Measurements from ENCODE around the gene MEF2D.

The MEF2D gene

GRCh38 chr1:156444407-156445001 is 56.1 kb downstream of the MEF2D start:
- no peak for DNase-seq (ENCODE audit: low read depth in 2 of 2)

DNA sequence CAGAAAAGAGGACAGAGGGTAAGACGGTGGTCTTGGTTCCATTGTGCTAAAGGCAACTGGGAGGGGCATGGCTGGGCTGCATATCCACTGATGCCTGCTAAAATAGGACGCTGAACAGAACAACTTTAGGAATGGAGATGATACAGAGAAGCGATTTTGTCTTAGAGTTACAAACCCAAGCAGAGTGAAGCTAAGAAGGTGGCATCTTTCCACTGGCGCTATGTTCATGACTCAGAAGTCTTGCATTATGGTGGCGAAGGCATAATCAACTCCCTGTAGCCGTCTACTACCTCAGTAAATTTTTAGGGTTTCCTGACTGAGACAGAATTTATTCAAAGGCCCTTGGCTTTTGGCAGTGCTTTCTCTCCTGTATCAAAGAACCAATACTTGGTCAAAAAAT is 57.3 kb downstream of the MEF2D start:
- no peak for DNase-seq (ENCODE audit: low read depth in 2 of 2)

DNA sequence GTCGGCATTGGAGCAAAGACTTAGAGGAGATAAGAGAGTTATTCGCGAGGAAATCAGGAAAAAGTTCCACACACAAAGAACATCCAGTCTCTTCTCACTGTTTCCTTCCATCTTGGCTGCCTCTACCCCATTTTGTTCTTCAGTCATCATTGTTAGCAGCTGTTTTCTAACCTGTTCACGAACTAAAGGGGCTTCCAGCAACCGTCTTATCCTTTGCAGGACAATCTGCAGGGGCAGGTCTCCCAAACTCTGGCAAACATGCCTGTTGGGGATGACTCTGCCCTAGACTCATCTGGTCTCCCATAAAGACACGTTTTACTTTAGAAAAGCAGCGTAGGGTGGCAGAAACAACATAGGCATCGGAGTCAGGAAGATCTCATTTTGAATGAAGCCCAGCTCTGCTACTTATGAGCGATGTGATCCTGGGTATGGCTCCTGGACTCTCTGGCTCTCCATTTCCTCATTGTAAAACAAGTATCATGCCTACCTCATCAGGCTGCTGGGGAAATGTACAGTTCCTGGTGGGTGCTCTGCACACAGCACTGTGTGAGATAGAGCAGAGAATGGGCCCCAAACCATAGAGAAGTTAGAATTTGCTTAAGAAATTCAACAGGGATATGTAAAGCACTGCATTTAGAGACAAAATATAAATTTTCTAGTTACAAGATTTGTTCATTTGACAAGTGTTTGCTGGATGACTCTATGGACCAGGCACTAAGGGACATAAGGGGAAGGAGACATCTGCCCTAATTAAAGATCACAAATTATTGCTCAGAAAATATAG is 59.7 kb downstream of the MEF2D start:
- no peak for DNase-seq (ENCODE audit: low read depth in 2 of 2)

DNA sequence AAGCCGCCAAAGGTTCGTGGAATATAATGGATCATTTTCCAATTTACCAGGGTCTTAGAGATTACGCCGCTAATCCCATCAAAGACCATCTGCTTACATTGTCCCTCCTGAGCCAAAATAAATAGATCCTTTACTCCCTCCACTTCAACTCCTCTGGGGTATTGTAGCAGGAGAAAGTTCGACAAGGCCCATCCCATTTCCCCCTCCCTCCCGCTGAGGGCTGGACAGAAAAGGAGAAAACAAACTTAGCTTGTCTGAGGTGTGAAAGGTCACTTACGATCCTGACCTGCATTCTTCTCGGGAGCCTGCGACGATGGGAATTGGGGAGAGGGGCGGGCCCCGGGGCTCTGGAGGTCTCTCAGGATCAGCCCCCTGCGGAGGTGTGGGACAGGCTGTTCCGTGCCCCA is 60.8 kb downstream of the MEF2D start:
- no peak for DNase-seq (ENCODE audit: low read depth in 2 of 2)

DNA sequence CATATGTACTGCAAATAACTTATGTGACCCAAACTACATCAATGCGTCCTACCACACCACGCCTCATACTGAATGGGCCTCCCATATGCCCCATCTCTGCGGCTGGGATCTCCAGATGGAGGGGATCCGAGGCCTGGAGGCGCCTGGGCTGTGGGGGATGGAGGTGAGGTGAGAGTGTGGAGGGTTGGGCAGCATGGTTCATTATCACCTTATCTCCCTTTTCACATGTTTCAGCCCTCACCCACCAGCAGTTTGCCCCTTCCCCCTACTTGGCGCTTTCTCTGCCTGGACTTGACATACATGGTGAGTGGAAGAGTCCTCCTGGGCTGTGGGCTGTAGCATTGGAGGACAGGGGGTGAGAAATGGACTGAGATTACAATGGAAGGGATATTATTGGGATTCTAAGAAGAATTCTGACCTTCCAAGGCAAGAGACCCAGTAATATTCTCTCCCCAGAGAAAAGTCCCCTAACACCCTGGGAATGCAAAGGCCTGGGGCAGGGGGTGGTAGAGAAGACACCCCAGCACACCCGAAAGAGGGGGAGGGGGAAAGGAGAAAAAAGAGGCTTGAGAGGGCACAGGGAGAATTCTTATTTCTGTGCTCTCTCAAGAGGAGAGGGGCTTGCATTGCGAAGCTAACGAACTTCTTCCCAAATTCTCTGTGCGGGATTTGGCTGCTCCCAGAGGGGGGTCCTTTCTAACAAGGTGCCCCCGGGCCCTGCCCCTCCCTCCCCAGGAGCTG is 61.4 kb downstream of the MEF2D start:
- no peak for DNase-seq (ENCODE audit: low read depth in 2 of 2)

GRCh38 chr1:156438278-156438987 is 62.1 kb downstream of the MEF2D start:
- DNase-seq (ENCODE audit: low read depth in 2 of 2) = no peak

GRCh38 chr1:156437037-156437867 is 63.3 kb downstream of the MEF2D start:
- DNase-seq (ENCODE audit: low read depth in 2 of 2) = no peak

- DNase-seq (ENCODE audit: low read depth in 2 of 2) = no peak
Observed at GRCh38 chr1:156436141-156437036, 64.2 kb downstream of the MEF2D start.

- DNase-seq (ENCODE audit: low read depth in 2 of 2) = no peak
Observed at GRCh38 chr1:156435545-156436140, 64.9 kb downstream of the MEF2D start.

DNA sequence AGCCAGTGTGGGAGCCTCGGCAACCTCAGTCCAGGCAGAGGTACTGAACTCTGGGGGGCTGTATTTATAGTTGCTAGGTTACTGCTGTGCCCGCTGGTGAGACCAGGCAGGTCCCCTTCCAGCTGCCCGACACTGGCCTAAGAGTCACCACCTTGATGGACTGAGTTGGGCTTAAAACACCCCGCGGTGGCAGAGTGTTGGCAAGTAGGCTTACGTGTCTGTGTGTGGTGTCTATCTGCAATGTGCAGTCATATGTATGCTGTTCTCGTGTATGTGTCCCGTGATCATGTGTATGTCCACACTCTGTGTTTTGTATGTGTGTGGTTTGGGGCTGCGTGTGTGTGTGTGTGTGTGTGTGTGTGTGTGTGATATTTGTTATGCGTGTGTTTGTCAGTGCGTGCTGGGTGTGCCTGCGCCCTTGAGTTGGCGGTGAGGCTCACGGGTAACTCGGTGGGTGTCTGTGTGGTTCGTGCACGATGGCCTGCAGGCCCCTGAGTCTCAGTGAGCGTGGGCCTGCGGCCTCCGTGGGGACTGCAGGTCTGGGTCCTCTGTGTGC is 65.5 kb downstream of the MEF2D start:
- no peak for DNase-seq (ENCODE audit: low read depth in 2 of 2)

DNA sequence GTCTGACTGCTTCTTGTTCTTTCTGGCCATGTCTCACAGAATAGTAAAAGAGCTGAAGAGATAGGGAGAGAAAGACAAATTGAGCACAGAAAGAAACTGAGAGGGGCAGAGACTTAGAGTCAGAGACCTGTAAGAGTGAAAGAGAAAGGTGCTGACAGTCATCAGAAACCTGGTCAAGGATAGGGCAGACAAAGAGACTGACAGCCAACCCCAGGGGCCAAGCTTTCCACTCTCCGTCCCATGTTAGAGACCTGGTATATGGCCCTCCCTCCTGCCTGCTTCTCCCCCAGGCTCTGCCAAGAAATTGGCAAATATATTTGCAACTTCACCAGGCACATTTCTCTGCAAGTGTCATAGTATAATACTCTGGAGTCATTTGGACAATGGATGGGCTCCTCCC is 67.0 kb downstream of the MEF2D start:
- DNase-seq (ENCODE audit: low read depth in 2 of 2) = no peak

- DNase-seq (ENCODE audit: low read depth in 2 of 2) = no peak
Observed at GRCh38 chr1:156433032-156433431, 67.5 kb downstream of the MEF2D start.

DNA sequence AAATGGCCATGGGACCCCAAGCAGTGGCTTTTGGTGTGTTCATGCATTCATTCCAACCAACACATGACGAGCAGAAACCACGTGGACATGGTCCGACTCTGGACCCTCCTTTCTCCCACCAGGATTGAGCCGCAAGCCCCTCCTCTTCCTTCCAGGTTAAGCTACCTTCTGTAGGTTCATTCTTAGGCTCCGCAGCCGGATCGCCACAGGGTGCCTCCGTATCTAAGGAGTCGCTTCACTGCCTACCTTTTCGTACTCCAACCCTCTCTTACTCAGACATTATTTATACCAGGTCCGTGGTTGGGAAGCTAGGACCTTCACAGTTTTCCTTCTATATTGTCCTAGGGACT is 67.9 kb downstream of the MEF2D start:
- no peak for DNase-seq (ENCODE audit: low read depth in 2 of 2)

DNA sequence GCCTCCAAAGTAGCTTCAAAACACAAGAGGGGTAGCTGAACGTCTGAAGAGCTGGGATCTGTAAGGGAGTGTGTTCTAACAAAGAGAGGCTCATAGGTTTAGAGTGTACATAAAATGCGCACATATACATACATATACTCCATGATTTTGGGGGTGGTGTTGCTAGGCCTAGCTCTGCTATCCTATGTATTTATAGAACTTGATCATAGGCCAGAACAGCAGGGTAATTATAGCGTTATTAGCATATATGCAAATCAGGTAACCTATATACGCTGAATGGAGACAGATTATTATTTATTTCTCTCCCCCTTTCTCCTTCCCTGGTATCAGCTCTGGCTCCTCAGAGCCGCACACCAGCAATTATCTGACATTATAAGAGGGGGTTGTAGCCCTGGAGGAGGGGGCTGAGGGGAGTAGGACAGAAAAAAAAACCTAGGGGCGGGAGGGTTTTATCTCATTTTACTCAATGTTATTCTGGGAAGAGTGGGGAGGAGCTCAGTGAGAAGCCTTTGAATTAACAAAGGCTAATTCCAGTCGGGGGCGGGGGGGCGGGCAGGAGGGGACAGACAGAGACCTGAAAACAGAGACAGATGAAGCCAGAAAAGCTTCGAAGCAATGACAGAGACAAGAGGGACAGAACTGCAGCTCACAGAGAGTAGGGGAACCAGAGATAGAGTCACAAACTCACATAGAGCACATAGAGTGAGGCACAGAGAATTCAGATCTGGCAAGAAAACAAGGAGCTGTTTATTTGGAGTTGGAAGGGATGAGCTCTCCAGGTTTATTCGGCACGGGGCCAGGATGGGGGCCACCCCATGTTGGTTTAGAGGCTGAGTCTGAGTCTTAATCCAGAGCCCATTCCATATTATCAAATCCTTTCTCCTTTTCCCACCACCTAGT is 68.6 kb downstream of the MEF2D start:
- DNase-seq (ENCODE audit: low read depth in 2 of 2) = no peak

- no peak for DNase-seq (ENCODE audit: low read depth in 2 of 2)
Observed at GRCh38 chr1:156431366-156431765, 69.2 kb downstream of the MEF2D start.

DNA sequence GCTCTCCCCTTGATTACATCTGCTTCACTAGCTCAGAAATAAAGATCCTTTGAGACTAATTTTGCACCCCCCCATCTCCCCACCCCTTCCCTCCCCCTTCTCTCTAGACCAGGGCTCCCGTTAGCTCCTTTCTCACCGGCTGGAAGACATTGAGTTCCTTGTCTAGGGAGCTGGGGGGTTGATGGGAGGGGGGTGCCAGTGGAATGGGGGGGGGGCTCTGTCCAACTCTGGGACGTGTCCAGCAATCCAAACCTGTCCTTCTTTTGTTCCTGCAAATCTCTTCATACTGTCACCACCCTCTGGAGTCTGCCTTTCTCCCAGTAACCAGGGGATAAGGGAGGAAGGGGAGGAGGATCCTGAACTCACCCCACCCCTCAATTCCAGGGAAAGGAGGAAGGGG is 69.7 kb downstream of the MEF2D start:
- DNase-seq (ENCODE audit: low read depth in 2 of 2) = no peak

DNA sequence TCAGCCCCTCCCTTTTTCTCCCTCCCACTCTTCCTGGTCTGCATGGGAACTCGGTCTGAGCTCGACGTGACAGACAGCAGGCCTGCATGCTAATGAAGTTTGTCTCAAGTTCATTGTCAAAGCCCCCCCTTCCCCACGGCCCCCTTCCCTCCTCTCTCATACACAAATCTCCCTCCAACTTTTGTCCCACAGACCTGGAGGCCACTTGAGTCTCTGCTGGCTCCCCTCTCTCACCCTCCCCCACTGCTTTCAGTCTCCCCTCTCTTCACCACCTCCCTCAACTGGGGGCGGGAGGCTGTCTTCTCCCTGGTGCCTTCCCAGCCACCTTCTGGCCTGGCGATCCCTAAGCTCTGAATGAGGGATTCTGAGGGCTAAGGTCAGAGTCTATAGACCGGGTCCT is 70.3 kb downstream of the MEF2D start:
- DNase-seq (ENCODE audit: low read depth in 2 of 2) = no peak

- no peak for DNase-seq (ENCODE audit: low read depth in 2 of 2)
Observed at GRCh38 chr1:156429313-156430060, 71.1 kb downstream of the MEF2D start.
